ELR (cell line): ENCODE measurements around the gene STAC.
"Not testable (repeated sequence)": the region's sequence is repeated elsewhere in the genome, so short reads cannot be mapped to it uniquely, and the experiment has no call there.

ENCODE experiments used
- DNase-seq: peaks from one replicate; pipeline ENCODE4 v3.0.0-alpha.2; 2015; ENCODE audit warnings: low read depth

Gene STAC

GRCh38 chr3:36480911-36481648, 100.8 kb downstream of the STAC start:
- DNase-seq, result no peak

GRCh38 chr3:36482256-36482655, 102.0 kb downstream of the STAC start:
- no peak for DNase-seq

- no peak for DNase-seq
Observed at GRCh38 chr3:36482880-36483279, 102.6 kb downstream of the STAC start.

- no peak for DNase-seq
Observed at GRCh38 chr3:36483709-36484108, 103.4 kb downstream of the STAC start.

GRCh38 chr3:36484386-36484785, 104.1 kb downstream of the STAC start:
- DNase-seq, result no peak

- DNase-seq, result no peak
Observed at GRCh38 chr3:36486009-36486795, 105.9 kb downstream of the STAC start.

- no peak for DNase-seq
Observed at GRCh38 chr3:36487616-36488015, 107.3 kb downstream of the STAC start.

- no peak for DNase-seq
Observed at GRCh38 chr3:36488077-36488789, 107.9 kb downstream of the STAC start.

- DNase-seq, result no peak
Observed at GRCh38 chr3:36489101-36489500, 108.8 kb downstream of the STAC start.

- no peak for DNase-seq
Observed at GRCh38 chr3:36489679-36490425, 109.5 kb downstream of the STAC start.

- DNase-seq, result no peak
Observed at GRCh38 chr3:36493051-36493450, 112.7 kb downstream of the STAC start.

GRCh38 chr3:36494461-36495109, 114.3 kb downstream of the STAC start:
- peak; percentile 8 for DNase-seq

GRCh38 chr3:36496684-36497633, 116.7 kb downstream of the STAC start:
- no peak for DNase-seq

- not testable (repeated sequence) for DNase-seq
Observed at GRCh38 chr3:36500053-36500452, 119.7 kb downstream of the STAC start.

GRCh38 chr3:36501616-36502015, 121.3 kb downstream of the STAC start:
- no peak for DNase-seq

GRCh38 chr3:36505393-36505792, 125.1 kb downstream of the STAC start:
- DNase-seq, result no peak

GRCh38 chr3:36511791-36512486, 131.6 kb downstream of the STAC start:
- DNase-seq, result no peak

GRCh38 chr3:36512555-36512954, 132.3 kb downstream of the STAC start:
- DNase-seq, result no peak

- DNase-seq, result no peak
Observed at GRCh38 chr3:36514171-36514570, 133.9 kb downstream of the STAC start.

GRCh38 chr3:36519682-36520081, 139.4 kb downstream of the STAC start:
- no peak for DNase-seq
